HepG2 (cell line): ENCODE measurements around the gene ELK1. TPM values are rescaled to one million over a fixed set of nuclear protein-coding genes. Genes with fewer than 3 reads are reported as not detected.

Experiments
- ATAC-seq: fragments of 200-7000 bp; cut with Tn5 transposase; 3 replicates; pipeline ENCODE4 v1.9.1; 2020; ENCODE audit warnings: mild to moderate bottlenecking, moderate library complexity
- BruUV-seq: library from RNA; stranded (reverse); fragments of 400-500 nt; replicated peaks from 2 replicates; lab custom pipeline; 2021; lab: Mats Ljungman, UMichigan
- CTCF ChIA-PET: fragments of 300-600 bp; formaldehyde crosslinking; extraction: SDS; loops from one replicate; lab custom pipeline; 2021; ENCODE audit warnings: low total read pairs, inconsistent platforms, low intra/inter-chr PET ratio; lab: Yijun Ruan, JAX
- POLR2A ChIA-PET: fragments of 350-600 bp; sonication (Branson Sonifier 250); formaldehyde crosslinking; loops from one replicate; lab custom pipeline; 2020; ENCODE audit warnings: antibody characterized with exemption, inconsistent platforms; lab: Yijun Ruan, JAX
- DNase-seq: peaks from one replicate; pipeline ENCODE4 v3.0.0-alpha.2; 2015; ENCODE audit warnings: low spot score
- FAIRE-seq: peaks from 3 replicates; lab custom pipeline; 2011; peaks lifted over from hg19 to GRCh38; lab: Jason Lieb, UNC
- H2AFZ ChIP-seq: one replicate; pipeline ENCODE4 v1.6.1; 2011; ENCODE audit warnings: low read length, inconsistent platforms
- H3K27ac ChIP-seq: fragments of 300-600 bp; 3 replicates; pipeline ENCODE4 v1.8.0; 2011; ENCODE audit warnings: mixed run types, mild to moderate bottlenecking, mixed read lengths, low read length, inconsistent platforms; ENCODE audit not compliant: insufficient read depth; ENCODE audit errors: extremely low read length
- H3K27me3 ChIP-seq, 2 experiments: fragments of 200-600 bp in 1 of 2; 2 replicates in 1 of 2; 3 replicates in 1 of 2; pipeline versions ENCODE4 v1.6.0 to v1.8.0; 2011; ENCODE audit warnings: low read length in 2 of 2, mild to moderate bottlenecking in 2 of 2, moderate library complexity in 2 of 2, inconsistent platforms in 1 of 2; ENCODE audit not compliant: insufficient read depth in 2 of 2, control insufficient read depth in 1 of 2
- H3K36me3 ChIP-seq, 2 experiments: fragments of 200-600 bp in 1 of 2; replicated peaks in 1 of 2; 2 replicates in 1 of 2; 3 replicates in 1 of 2; pipeline versions ENCODE4 v1.5.1 to v1.8.0; 2011; ENCODE audit warnings: low read length in 2 of 2, inconsistent platforms in 1 of 2; ENCODE audit not compliant: insufficient read depth in 2 of 2, control insufficient read depth in 1 of 2
- H3K4me1 ChIP-seq: 2 replicates; pipeline ENCODE4 v1.5.1; 2012; ENCODE audit warnings: low read length, inconsistent platforms; ENCODE audit not compliant: insufficient read depth
- H3K4me2 ChIP-seq: 2 replicates; pipeline ENCODE4 v1.6.0; 2011; ENCODE audit warnings: low read depth, low read length, inconsistent platforms
- H3K4me3 ChIP-seq, 3 experiments: fragments of 200-600 bp in 1 of 3; sonication (generic), shearing (Covaris generic) in 1 of 3; replicated peaks in 1 of 3; 2 replicates each; pipeline ENCODE4 v1.5.1; 2011 to 2016; ENCODE audit warnings: low read length in 3 of 3, inconsistent platforms in 2 of 3, low read depth in 2 of 3, mild to moderate bottlenecking in 2 of 3, control low read depth in 1 of 3, mixed read lengths in 1 of 3; ENCODE audit not compliant: insufficient read depth in 1 of 3
- H3K79me2 ChIP-seq: one replicate; pipeline ENCODE4 v1.6.1; 2011; ENCODE audit warnings: low read length, inconsistent platforms; ENCODE audit not compliant: insufficient read depth
- H3K9ac ChIP-seq: 2 replicates; pipeline ENCODE4 v1.6.0; 2011; ENCODE audit warnings: mild to moderate bottlenecking, low read depth, low read length, inconsistent platforms; ENCODE audit not compliant: insufficient read depth
- H3K9me3 ChIP-seq: 2 replicates; pipeline ENCODE4 v1.5.1; 2012; ENCODE audit warnings: mild to moderate bottlenecking, low read length
- H4K20me1 ChIP-seq: 2 replicates; pipeline ENCODE4 v1.6.0; 2011; ENCODE audit warnings: inconsistent platforms, mild to moderate bottlenecking, low read length, moderate library complexity; ENCODE audit not compliant: insufficient read depth
- CBX2 ChIP-seq, 2 experiments: fragments of 200-600 bp in 1 of 2; sonication (generic); formaldehyde crosslinking in 1 of 2; IDR thresholded peaks; 2 replicates each; pipeline versions ENCODE4 v1.7.0 to v1.8.1; 2018 to 2022; ENCODE audit warnings: low read depth in 2 of 2, low read length in 1 of 2, mild to moderate bottlenecking in 1 of 2, missing genetic modification reagents in 1 of 2
- HOXD1 ChIP-seq: sonication (generic); formaldehyde crosslinking; IDR thresholded peaks from 2 replicates; pipeline ENCODE4 v1.5.0; 2020; ENCODE audit warnings: missing genetic modification reagents
- KMT2B ChIP-seq: IDR thresholded peaks from 2 replicates; pipeline ENCODE4 v1.6.1; 2016; ENCODE audit warnings: missing genetic modification reagents, missing compliant biosample characterization
- MIER3 ChIP-seq: IDR thresholded peaks from 2 replicates; pipeline ENCODE4 v1.6.1; 2016; ENCODE audit warnings: missing compliant biosample characterization, borderline replicate concordance
- NPAS2 ChIP-seq: sonication (generic); formaldehyde crosslinking; IDR thresholded peaks from 2 replicates; pipeline ENCODE4 v1.8.0; 2022; ENCODE audit warnings: mild to moderate bottlenecking, missing genetic modification reagents, borderline replicate concordance
- TEAD2 ChIP-seq: sonication (generic); formaldehyde crosslinking; IDR thresholded peaks from 2 replicates; pipeline ENCODE4 v1.9.0; 2021; ENCODE audit warnings: missing genetic modification reagents
- ZNF224 ChIP-seq: sonication (generic); formaldehyde crosslinking; IDR thresholded peaks from 2 replicates; pipeline ENCODE4 v1.5.0; 2020; ENCODE audit warnings: mild to moderate bottlenecking, missing genetic modification reagents
- WGBS: methylation state at CpG from one replicate; pipeline ENCODE4 v1.1.6; 2017; ENCODE audit warnings: low lambda C conversion rate; 5-methylcytosine and 5-hydroxymethylcytosine counted together
- in situ Hi-C: cut with HindIII; loops from 2 replicates; pipeline ENCODE4 v1.10.0; 2017; ENCODE audit warnings: low pct_unique_long_range_greater_than_20kb; ENCODE audit not compliant: extremely low pct_ligation_motif_present
- intact Hi-C: fragments of 100-400 bp; cut with micrococcal nuclease; formaldehyde crosslinking; loops from one replicate; pipeline ENCODE4 v1.10.0; 2022; ENCODE audit not compliant: unreplicated experiment
- polyA plus RNA-seq, 8 experiments: library from polyadenylated mRNA; depleted of rRNA in 3 of 8; stranded (reverse) in 7 of 8; unstranded in 1 of 8; fragments of >200 nt; fragmentation: Illumina TruSeq in 4 of 8; extraction: Trizol in 4 of 8; gene quantifications; 2 replicates each; pipeline versions ENCODE4 v1.2.1 to v1.2.3, GENCODE V29; 2011 to 2016; ENCODE audit warnings: low read depth in 4 of 8, missing spikeins in 1 of 8, mixed read lengths in 1 of 8; ENCODE audit not compliant: insufficient read depth in 1 of 8
- total RNA-seq, 5 experiments: library from RNA; depleted of rRNA; stranded (reverse); fragments of >200 nt; fragmentation: Illumina TruSeq; extraction: Trizol; gene quantifications; 2 replicates each; pipeline ENCODE4 v1.2.3, GENCODE V29; 2016; ENCODE audit warnings: low read depth in 1 of 5
- TF ChIP-seq, protein P1 (sequence below): sonication (generic); formaldehyde crosslinking; IDR thresholded peaks from 2 replicates; pipeline ENCODE4 v1.4.0; 2020; ENCODE audit warnings: missing genetic modification reagents
- TF ChIP-seq, protein P2 (sequence below): sonication (generic); formaldehyde crosslinking; IDR thresholded peaks from 2 replicates; pipeline ENCODE4 v1.4.0; 2020; ENCODE audit warnings: missing genetic modification reagents, borderline replicate concordance
- TF ChIP-seq, protein P3 (sequence below): sonication (generic); formaldehyde crosslinking; IDR thresholded peaks from 2 replicates; pipeline ENCODE4 v1.4.0; 2020; ENCODE audit warnings: mild to moderate bottlenecking, missing genetic modification reagents

ELK1 gene
- total and polyA plus RNA-seq, 2 of the 13 experiments (the other 11 are each of a cell fraction or from before 2014, with no cell fraction given): 4.3 to 7.2 TPM

DNA sequence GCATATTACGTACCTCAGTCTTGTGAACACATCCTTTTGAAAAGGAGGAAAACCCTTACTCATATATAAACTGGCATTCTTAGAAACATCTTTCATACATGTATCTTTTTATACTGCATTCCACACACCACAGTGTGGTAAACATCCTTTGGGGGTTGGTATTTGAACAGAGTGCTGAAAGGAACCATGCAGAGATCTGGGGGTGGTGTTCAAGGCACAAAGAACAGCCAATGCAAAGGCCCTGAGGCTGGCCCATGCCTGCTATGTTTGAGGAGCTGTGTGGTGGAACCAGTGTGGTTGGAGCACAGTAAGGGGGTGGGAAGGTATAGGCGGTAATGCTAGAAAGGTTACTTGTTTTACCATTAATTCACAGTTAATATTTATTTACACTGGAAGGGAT is 2.0 kb downstream of the ELK1 start (continued):
- TF ChIP-seq, protein P1, sequence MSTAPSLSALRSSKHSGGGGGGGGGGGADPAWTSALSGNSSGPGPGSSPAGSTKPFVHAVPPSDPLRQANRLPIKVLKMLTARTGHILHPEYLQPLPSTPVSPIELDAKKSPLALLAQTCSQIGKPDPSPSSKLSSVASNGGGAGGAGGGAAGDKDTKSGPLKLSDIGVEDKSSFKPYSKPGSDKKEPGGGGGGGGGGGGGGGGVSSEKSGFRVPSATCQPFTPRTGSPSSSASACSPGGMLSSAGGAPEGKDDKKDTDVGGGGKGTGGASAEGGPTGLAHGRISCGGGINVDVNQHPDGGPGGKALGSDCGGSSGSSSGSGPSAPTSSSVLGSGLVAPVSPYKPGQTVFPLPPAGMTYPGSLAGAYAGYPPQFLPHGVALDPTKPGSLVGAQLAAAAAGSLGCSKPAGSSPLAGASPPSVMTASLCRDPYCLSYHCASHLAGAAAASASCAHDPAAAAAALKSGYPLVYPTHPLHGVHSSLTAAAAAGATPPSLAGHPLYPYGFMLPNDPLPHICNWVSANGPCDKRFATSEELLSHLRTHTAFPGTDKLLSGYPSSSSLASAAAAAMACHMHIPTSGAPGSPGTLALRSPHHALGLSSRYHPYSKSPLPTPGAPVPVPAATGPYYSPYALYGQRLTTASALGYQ (CRISPR knock-in tag): no peak
- TF ChIP-seq, protein P2, sequence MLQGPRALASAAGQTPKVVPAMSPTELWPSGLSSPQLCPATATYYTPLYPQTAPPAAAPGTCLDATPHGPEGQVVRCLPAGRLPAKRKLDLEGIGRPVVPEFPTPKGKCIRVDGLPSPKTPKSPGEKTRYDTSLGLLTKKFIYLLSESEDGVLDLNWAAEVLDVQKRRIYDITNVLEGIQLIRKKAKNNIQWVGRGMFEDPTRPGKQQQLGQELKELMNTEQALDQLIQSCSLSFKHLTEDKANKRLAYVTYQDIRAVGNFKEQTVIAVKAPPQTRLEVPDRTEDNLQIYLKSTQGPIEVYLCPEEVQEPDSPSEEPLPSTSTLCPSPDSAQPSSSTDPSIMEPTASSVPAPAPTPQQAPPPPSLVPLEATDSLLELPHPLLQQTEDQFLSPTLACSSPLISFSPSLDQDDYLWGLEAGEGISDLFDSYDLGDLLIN (CRISPR knock-in tag): no peak
- TF ChIP-seq NPAS2 (CRISPR knock-in tag): no peak
- no peak for TF ChIP-seq CBX2 (IDR thresholded peaks at IDR 0.05; ENCODE audit: low read depth, low read length)
- no peak for TF ChIP-seq CBX2 (CRISPR knock-in tag; IDR thresholded peaks at IDR 0.05; ENCODE audit: low read depth)

DNA sequence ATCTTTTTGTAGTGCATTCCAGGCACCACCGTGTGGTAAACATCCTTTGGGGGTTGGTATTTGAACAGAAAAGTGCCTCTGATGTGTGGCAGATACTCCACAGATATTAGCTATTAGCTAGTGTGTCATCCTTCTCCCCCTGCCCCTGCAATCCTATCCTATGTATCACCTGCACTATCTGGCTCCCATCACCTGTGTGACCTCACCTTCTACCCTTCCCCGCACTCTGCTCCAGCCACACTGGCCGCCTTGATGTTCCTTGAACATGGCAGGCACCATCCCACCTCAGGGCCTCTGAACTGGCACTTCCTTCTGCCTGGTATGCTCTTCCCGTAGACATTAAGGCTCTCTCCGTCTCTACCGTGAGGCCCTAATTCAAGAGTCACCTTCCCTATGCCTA is 3.7 kb downstream of the ELK1 start:
- Histone ChIP-seq H3K36me3 (peaks cover 0 to 1% of the 10 kb centered on the region in 2 experiments; a peak in 2 of 5 replicates), H3K4me3 (no peak overlapping the region), H3K27me3 (no peaks in the 10 kb centered on the region), H3K27ac (no peak overlapping the region), H3K4me2 (no peak overlapping the region), H3K4me1 (no peaks in the 10 kb centered on the region), H3K79me2 (peaks cover 2% of the 10 kb centered on the region), H3K9me3 (no peaks in the 10 kb centered on the region), H4K20me1 (no peaks in the 10 kb centered on the region), H3K9ac (no peak overlapping the region), H2AFZ (no peak overlapping the region)
- in situ Hi-C loops: no loop called here
- 94% methylated on average over 6 of the region's 6 CpGs for WGBS
- no peak for DNase-seq
- no peak for FAIRE-seq
- ChIA-PET POLR2A (no interaction called here), CTCF (no interaction called here)
- TF ChIP-seq ZNF224 (no peak), MIER3 (CRISPR knock-in tag) (no peak), KMT2B (CRISPR knock-in tag) (no peak), TEAD2 (CRISPR knock-in tag) (no peak), HOXD1 (CRISPR knock-in tag) (no peak)
- TF ChIP-seq, protein P3, sequence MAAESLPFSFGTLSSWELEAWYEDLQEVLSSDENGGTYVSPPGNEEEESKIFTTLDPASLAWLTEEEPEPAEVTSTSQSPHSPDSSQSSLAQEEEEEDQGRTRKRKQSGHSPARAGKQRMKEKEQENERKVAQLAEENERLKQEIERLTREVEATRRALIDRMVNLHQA (CRISPR knock-in tag): no peak
- ATAC-seq: no peak
- BruUV-seq: no TSS peak
- intact Hi-C loops: no loop called here
